Mucosa of rectum (tissue), 2 donors: ENCODE data around the gene CCDC90B.

ENCODE experiments used
- H3K27ac ChIP-seq, 2 donors: one replicate each; pipeline ENCODE4 v1.7.0; 2013; ENCODE audit warnings: inconsistent platforms in 2 of 2, low read depth in 2 of 2, low read length in 2 of 2
- H3K27me3 ChIP-seq, 2 donors: one replicate each; pipeline ENCODE4 v1.7.0; 2013; ENCODE audit warnings: low read length in 2 of 2; ENCODE audit not compliant: control insufficient read depth in 2 of 2, insufficient read depth in 2 of 2
- H3K36me3 ChIP-seq, 2 donors: one replicate each; pipeline ENCODE4 v1.7.0; 2013; ENCODE audit warnings: low read length in 2 of 2; ENCODE audit not compliant: control insufficient read depth in 2 of 2, insufficient read depth in 2 of 2
- H3K4me1 ChIP-seq, 2 donors: one replicate each; pipeline ENCODE4 v1.7.0; 2013; ENCODE audit warnings: low read length in 2 of 2, mild to moderate bottlenecking in 1 of 2; ENCODE audit not compliant: control insufficient read depth in 2 of 2, insufficient read depth in 2 of 2
- H3K4me3 ChIP-seq, 2 donors: one replicate each; pipeline ENCODE4 v1.7.0; 2013; ENCODE audit warnings: low read length in 2 of 2
- H3K9ac ChIP-seq, 2 donors: one replicate each; pipeline ENCODE4 v1.7.0; 2013; ENCODE audit warnings: low read length in 2 of 2, low read depth in 1 of 2, mild to moderate bottlenecking in 1 of 2
- H3K9me3 ChIP-seq, 2 donors: one replicate each; pipeline ENCODE4 v1.7.0; 2013; ENCODE audit warnings: low read length in 2 of 2; ENCODE audit not compliant: control insufficient read depth in 2 of 2
- donor health status: healthy.
- donor health status: Normal muscosa, but diverticular disease.

CCDC90B gene

DNA sequence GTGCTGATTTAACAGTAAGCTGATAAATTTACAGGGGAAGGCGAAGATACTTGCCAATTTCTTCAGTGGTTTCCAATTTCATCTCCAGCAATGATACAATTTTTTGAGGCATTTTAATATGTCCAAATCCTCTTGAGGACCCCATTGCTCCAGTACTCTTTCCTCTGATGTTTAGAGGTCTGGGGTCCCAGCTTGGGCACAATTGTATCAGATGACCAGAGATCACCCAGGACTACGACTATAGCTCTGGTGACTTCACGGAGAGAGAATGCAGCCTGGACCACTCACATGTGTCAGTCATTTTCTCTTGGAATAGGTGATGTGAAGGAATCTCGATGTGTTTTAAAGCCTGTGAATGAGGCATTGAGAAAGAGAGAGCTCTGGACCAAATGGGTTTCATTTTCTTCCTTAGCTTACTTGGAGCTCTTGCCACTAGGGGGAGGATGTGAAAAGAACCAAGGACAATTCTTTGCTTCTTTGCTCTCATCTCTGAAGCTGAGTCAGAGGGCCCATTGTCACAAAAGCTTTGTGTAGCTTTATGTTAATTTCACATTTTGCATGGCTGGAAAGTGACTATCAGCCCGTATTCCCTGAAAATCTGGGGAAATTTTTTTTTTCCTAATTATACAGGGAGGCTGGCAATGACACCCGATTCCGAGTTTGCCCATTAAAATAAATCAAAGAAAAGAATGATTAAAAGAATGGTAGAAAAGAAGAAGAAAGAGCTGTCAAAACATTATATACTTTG, 6.7 kb upstream of the CCDC90B start:
- H3K36me3 ChIP-seq: no peaks in the 10 kb centered on the region
- no peaks in the 10 kb centered on the region for H3K9me3 ChIP-seq
- H3K27me3 ChIP-seq: no peaks in the 10 kb centered on the region
- no peaks in the 10 kb centered on the region for H3K4me1 ChIP-seq
- H3K27ac ChIP-seq: no peak overlapping the region
- peak overlapping the region in 1 of 2 donors; percentile 22 for H3K4me3 ChIP-seq
- no peak overlapping the region for H3K9ac ChIP-seq

DNA sequence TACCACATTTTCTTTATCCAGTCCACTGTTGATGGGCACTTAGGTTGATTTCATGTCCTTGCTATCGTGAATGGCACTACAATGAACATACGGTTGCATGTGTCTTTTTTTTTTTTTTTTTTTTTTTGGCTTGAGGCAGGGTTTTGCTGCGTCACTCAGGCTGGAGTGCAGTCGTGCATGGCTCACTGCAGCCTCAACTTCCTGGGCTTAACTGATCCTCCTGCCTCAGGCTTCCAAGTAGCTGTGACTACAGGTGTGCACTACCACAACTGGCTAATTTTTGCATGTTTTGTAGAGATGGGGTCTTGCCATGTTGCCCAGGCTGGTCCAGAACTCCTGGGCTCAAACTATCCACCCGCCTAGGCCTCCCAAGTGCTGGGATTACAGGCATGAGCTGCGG, 1.5 kb upstream of the CCDC90B start:
- Histone ChIP-seq H3K9me3 (no peaks in the 10 kb centered on the region), H3K27me3 (no peaks in the 10 kb centered on the region), H3K4me3 (no peak overlapping the region), H3K36me3 (no peaks in the 10 kb centered on the region), H3K27ac (no peak overlapping the region), H3K9ac (no peak overlapping the region), H3K4me1 (peaks cover 3 to 18% of the 10 kb centered on the region in 2 donors)

DNA sequence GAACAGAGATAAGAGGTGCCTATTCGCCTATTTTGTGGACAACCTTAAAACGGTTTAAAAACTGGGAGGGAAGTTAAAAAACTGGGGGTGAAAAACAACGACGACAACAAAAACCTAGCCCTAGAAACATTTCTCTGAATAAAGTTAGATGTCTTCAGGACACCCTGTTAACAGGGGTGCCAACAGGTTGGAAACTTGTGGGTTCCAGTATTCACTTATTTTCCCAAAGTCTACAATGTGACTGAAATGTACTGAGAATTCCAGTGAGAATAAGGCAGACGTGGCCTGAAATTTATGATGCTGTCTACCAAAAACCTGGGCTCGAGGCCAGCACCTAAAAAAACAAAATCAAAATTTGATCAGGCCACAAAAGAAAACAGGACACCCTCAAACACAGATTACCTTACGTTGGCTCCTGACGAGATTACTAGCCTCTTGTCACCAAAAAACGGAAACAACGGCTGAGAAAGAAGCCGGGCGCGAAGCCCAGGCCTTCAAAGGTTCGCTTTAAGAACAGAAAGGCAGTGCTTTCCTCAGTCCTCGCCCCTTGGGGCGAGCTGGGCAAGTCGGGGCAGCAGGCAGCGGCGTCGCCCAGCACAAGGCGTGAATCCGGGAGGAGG, 906 bp downstream of the CCDC90B start:
- Histone ChIP-seq H3K9me3 (no peaks in the 10 kb centered on the region), H3K36me3 (no peaks in the 10 kb centered on the region), H3K27me3 (no peaks in the 10 kb centered on the region), H3K4me1 (peaks cover 3 to 20% of the 10 kb centered on the region in 2 donors), H3K27ac (peak overlapping the region; percentile 99), H3K4me3 (peak overlapping the region; percentile 96 to 99), H3K9ac (peak overlapping the region; percentile 99)

DNA sequence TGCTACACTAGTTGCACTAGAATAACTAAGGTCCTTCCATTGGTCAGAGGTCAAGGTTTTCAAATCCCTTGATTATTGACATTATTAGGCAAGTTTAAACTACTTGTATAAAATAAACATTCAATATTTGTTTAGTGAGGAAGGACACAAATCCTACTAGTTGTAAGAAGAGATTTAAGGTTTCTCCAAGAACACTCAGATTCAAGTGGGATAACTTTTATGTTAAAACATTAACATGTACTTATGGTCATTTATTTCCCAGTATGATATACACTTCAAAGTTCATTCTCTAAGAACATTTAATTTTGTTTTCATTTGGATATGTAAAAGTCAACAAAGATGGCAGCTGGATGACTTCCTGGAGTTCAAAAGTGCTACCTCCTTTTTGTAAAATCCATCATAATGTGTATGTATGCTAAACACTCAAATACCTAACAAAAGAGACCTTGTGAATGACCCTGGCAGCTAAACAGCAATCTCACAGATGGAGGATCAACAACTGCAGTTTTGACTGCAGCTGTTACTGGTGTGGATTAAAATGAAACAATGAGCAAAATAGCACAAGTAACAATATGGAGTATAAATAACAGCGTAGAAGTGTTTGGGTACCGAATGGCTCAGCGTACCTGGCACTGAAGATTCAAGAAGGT, 1.5 kb downstream of the CCDC90B start:
- Histone ChIP-seq H3K9ac (peak overlapping the region; percentile 99), H3K27me3 (no peaks in the 10 kb centered on the region), H3K9me3 (no peaks in the 10 kb centered on the region), H3K36me3 (peaks cover 0 to 3% of the 10 kb centered on the region in 2 donors), H3K4me1 (peaks cover 3 to 20% of the 10 kb centered on the region in 2 donors), H3K4me3 (peak overlapping the region; percentile 96 to 99), H3K27ac (peak overlapping the region; percentile 99)

DNA sequence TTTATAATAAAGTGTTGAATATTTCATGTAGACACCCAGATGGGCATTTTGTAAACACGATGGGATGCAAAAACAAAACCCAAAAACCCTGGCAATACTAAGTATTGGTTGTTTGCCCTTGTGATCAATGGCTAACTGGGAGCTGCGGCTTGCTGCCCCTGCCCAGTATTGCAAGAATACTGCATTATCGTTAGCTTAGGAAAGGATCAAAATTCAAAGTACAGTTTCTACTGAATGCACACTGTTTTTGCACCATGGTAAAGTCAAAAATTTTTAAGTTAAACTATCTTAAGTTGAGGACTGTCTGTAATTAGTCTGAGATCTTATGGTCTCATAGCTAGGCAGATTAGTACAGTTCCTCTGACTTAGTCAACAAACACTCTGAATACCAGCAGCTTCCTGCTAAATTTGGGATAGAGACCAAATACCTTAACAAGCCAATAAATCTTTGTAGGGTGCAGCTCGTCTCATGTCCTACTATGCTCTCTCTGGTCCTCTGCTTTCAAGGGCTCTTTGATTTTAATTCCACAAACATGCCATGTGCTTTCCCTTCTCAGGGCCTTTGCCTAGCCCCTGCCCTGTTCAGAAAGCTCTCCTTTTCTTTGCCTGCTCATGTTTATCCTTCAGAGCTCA, 4.0 kb downstream of the CCDC90B start:
- no peak overlapping the region for H3K9ac ChIP-seq
- no peak overlapping the region for H3K4me3 ChIP-seq

DNA sequence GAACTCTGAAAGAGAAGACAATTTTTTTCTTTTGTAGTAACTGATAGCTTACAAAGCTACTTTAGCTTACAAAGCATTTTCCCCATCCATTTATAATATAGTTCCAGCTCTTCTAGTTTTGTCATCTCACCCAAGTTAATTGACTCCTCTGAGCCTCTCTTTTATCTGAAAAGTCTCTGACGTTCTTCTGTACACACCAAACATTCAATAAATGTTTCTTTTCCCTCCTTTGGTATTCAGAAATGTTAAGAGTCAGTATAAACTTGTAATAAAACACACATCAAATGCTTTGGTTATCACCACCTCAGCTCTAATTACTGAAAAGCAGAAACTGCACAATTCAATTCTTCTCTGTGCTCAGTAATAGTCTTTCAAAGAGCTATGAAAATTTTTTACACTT, 5.9 kb downstream of the CCDC90B start:
- peaks cover 5 to 26% of the 10 kb centered on the region in 2 donors for H3K36me3 ChIP-seq

More for the DNA sequence above, 4.0 kb downstream of the CCDC90B start:
- no peak overlapping the region for H3K27ac ChIP-seq
- H3K27me3 ChIP-seq: no peaks in the 10 kb centered on the region
- H3K9me3 ChIP-seq: no peaks in the 10 kb centered on the region
- H3K4me1 ChIP-seq: peaks cover 3 to 20% of the 10 kb centered on the region in 2 donors
- peaks cover 5 to 13% of the 10 kb centered on the region in 2 donors for H3K36me3 ChIP-seq

DNA sequence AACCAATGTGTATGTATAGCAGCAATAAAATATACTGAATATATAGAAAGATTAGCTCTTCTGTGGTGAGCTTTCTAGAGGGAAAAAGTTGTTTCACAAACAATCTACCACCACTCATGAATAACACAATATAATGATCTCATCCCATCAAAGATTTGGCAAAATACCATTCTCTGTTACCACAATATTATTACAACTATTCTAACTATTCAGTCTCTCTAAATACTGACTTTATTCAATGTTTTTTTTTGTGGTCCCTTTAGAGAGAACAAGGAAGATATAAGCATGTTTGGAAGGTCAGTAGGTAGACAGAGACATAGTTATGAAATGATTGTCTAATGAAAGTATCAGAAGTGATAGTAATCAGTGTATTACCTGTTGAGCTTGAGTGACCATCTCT, 7.8 kb downstream of the CCDC90B start:
- no peak overlapping the region for H3K9ac ChIP-seq
- peaks cover 0 to 6% of the 10 kb centered on the region in 2 donors for H3K4me1 ChIP-seq
- H3K36me3 ChIP-seq: peaks cover 22 to 41% of the 10 kb centered on the region in 2 donors
- H3K4me3 ChIP-seq: no peak overlapping the region
- H3K27me3 ChIP-seq: no peaks in the 10 kb centered on the region
- H3K27ac ChIP-seq: no peak overlapping the region
- H3K9me3 ChIP-seq: no peaks in the 10 kb centered on the region

More for the DNA sequence above, 5.9 kb downstream of the CCDC90B start:
- Histone ChIP-seq H3K4me1 (peaks cover 3 to 17% of the 10 kb centered on the region in 2 donors), H3K27ac (no peak overlapping the region), H3K27me3 (no peaks in the 10 kb centered on the region), H3K9me3 (no peaks in the 10 kb centered on the region), H3K9ac (no peak overlapping the region), H3K4me3 (no peak overlapping the region)

DNA sequence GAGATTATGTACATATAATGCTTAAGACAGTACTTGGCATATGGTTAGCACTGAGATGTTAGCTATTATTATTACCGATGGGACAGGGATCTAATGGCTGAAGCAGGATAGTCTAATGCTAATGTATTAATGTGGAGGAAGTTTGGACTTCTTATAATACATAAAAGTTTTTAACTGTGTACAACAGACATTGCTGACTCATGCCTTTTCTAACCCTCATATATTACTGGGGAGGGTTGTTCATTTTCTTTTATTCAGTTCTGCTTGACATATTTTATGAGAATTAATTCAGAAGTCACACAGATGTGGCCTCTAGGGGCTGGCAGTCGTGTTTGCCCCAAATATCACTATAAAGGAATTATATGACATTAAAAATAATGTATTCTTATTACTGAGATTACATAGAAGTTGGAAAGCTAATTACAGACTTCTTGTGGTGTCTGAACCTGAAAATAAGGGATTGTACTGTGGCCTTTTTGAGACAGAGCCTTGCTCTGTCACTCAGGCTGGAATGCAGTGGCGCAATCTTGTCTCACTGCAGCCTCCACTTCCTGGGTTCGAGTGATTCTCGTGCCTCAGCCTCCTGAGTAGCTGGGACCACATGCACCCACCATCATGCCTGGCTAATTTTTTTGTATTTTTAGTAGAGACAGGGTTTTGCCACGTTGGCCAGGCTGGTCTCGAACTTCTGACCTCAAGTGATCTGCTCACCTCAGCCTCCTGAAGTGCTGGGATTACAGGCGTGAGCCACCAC, 10.1 kb downstream of the CCDC90B start:
- Histone ChIP-seq H3K4me1 (no peaks in the 10 kb centered on the region), H3K27ac (no peak overlapping the region), H3K36me3 (peaks cover 30 to 54% of the 10 kb centered on the region in 2 donors), H3K27me3 (no peaks in the 10 kb centered on the region), H3K9me3 (no peaks in the 10 kb centered on the region), H3K4me3 (no peak overlapping the region), H3K9ac (no peak overlapping the region)

DNA sequence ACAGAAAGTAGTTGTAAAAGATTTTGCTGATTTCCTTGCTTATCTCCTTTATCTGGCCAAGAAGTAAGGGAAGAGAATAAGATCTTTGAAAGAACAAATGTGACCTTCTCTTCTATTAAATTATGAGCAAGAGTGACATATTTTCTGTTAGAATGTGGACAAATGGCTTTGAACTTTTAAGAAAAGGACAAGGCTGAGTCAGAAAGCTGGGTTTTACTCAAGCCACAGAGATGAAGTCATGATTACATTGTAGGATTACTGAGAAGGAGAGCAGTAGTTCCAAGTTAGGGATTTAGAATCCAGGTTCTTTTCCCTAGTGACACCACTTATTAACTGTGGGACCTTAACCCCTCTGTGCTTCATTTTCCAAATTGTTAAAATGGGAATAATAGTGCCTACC, 13.5 kb downstream of the CCDC90B start:
- H3K27me3 ChIP-seq: no peaks in the 10 kb centered on the region
- H3K36me3 ChIP-seq: peaks cover 25 to 42% of the 10 kb centered on the region in 2 donors
- H3K9ac ChIP-seq: no peak overlapping the region
- H3K27ac ChIP-seq: no peak overlapping the region
- no peaks in the 10 kb centered on the region for H3K4me1 ChIP-seq
- no peaks in the 10 kb centered on the region for H3K9me3 ChIP-seq
- no peak overlapping the region for H3K4me3 ChIP-seq
